GM18502 (cell line): ENCODE results near the gene CHAF1A.

Source experiments
- ATAC-seq: cut with Tn5 transposase; IDR thresholded peaks from one replicate; pipeline ENCODE4 v1.9.1; 2021; ENCODE audit warnings: mild to moderate bottlenecking; ENCODE audit not compliant: unreplicated experiment, poor library complexity

Gene CHAF1A

GRCh38 chr19:4449639-4450028 is 47.2 kb downstream of the CHAF1A start:
- no peak for ATAC-seq

- ATAC-seq = no peak
Observed at GRCh38 chr19:4452230-4452990, 50.0 kb downstream of the CHAF1A start.

GRCh38 chr19:4453232-4454179 is 51.1 kb downstream of the CHAF1A start:
- ATAC-seq = no peak

- no peak for ATAC-seq
Observed at GRCh38 chr19:4454747-4455718, 52.6 kb downstream of the CHAF1A start.

- no peak for ATAC-seq
Observed at GRCh38 chr19:4455719-4456475, 53.5 kb downstream of the CHAF1A start.

GRCh38 chr19:4456476-4456842 is 54.0 kb downstream of the CHAF1A start:
- ATAC-seq = no peak

- no peak for ATAC-seq
Observed at GRCh38 chr19:4456843-4457653, 54.6 kb downstream of the CHAF1A start.

GRCh38 chr19:4457654-4458395 is 55.4 kb downstream of the CHAF1A start, which contains the start of gene UBXN6:
Gene UBXN6, minus strand, starts transcription at chr19:4457794. Its CDS starts 97 bp downstream, at chr19:4457697.
- peak; percentile 89 for ATAC-seq

GRCh38 chr19:4464815-4465581 is 62.6 kb downstream of the CHAF1A start:
- ATAC-seq = no peak

- no peak for ATAC-seq
Observed at GRCh38 chr19:4467835-4468234, 65.4 kb downstream of the CHAF1A start.

- ATAC-seq = peak; percentile 84
Observed at GRCh38 chr19:4471403-4472173, 69.1 kb downstream of the CHAF1A start.

GRCh38 chr19:4472174-4472974 is 69.9 kb downstream of the CHAF1A start, which contains the start of gene HDGFL2:
Gene HDGFL2, plus strand, starts transcription at chr19:4472297. Its CDS starts 54 bp downstream, at chr19:4472351.
- peak; percentile 4 for ATAC-seq

- no peak for ATAC-seq
Observed at GRCh38 chr19:4473011-4473762, 70.7 kb downstream of the CHAF1A start.

GRCh38 chr19:4473763-4474513 is 71.5 kb downstream of the CHAF1A start:
- no peak for ATAC-seq
